ENCODE measurements around the gene GNB1L.

Gene GNB1L

GRCh38 chr22:19823191-19823901 is 31.3 kb downstream of the GNB1L start:
- no peak for DNase-seq

DNA sequence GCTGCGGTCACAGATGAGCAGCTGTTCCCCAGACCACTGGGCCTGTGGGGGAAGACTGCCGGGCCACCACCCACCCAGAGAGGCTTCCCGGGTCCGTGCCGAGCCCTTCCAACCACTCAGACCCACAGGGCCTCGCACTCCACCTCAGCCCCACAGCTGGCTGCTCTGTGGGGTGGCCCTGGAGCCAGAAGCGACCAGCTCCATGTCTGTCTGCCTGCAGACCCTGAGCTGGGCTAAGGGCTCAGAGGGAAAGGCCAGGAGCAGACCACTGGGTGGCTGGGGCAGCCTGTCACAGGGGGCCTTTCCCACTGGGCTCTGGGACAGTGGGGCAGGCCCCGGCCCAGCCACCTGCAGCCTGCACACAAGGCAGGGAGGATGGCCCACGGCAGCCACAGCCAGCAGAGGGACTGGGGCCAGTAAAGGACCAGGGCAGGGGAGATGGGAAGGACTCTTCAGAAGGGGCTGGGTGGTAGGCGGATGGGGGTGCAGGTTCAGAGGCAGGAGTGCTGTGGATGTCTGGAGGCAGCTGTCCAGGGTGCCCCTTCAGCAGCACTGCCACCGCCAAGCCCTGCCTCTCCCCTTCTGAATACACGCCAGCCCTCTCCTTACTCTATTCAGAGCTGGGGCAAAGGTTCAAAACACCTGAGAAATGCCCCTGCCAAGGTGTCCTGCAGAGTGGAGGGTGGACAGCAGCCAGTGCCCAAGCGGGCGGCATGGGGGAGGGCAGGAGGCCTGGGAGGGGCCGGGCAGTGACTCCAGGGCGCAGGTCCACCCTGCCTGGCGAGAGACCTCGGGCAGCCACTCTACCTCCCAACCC is 32.2 kb downstream of the GNB1L start:
- DNase-seq, result no peak

DNA sequence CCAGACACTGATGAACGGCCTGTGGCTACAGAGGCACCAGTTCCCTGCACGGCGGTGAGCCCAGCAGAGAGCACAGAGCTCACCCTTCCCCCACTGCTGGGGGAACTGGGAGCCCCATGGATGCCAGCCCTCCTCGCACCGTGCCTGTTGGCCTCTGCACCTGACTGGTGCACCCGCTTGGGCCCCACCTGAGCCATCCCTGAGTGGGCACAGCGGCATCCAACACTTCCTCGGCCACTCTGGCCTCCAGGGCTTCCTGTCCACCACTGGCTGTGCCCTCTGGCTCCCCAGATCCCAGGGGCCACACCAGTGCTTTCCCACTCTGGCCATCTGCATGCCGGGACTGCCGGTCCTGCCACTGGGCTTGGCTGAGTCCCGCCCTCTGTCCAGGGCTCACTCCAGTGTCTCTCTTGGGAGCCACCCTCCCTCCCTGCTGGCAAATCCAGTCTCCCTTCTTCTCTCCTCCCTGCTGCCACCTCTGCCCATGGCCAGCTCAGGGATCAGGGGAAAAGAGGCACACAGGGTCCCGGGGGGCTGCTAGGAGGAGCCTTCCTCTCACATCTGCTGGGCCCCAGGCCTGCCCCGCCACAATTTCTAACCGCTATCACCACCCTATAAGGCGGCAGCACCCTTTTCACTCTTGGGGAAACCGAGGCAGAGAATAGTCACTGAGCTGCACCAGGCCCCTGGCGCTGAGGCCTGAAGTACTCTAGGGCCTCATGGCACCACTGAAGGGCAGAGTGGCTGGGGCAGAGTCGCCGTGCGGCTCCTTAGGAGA is 33.0 kb downstream of the GNB1L start:
- DNase-seq, result no peak

DNA sequence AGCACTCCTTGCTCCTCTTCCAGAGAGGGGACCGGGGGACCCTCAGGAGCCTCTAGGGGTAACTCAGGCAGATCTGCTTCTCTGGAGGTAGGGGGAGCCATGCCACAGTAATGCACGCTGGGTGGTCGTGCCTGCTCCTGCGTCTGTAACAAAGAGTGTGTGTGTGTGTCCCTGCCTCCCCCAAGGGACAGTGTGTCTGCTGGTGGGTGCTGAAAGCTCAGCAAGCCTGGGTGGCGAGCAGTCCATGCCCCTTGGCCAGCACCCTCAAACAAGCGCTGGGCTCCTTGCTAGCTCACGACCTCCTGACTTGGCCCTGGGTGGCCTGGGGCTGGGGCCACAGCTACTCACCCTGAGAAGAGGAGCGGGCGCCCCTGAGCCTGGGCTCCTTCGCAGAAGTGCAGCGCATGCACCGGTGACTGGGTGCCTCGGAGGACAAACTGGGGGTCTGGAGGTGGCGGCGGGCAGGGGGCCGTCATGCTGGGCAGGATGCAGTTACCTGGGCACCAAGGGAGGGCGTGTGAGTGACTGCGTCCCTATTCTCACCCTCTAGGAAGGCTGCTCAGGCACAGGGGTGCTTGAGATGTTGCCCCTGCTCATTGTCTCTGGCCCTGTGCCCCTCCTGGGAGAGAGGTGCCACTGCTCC is 33.7 kb downstream of the GNB1L start:
- no peak for DNase-seq

- DNase-seq, result no peak
Measured at GRCh38 chr22:19819911-19820879, 34.5 kb downstream of the GNB1L start.

DNA sequence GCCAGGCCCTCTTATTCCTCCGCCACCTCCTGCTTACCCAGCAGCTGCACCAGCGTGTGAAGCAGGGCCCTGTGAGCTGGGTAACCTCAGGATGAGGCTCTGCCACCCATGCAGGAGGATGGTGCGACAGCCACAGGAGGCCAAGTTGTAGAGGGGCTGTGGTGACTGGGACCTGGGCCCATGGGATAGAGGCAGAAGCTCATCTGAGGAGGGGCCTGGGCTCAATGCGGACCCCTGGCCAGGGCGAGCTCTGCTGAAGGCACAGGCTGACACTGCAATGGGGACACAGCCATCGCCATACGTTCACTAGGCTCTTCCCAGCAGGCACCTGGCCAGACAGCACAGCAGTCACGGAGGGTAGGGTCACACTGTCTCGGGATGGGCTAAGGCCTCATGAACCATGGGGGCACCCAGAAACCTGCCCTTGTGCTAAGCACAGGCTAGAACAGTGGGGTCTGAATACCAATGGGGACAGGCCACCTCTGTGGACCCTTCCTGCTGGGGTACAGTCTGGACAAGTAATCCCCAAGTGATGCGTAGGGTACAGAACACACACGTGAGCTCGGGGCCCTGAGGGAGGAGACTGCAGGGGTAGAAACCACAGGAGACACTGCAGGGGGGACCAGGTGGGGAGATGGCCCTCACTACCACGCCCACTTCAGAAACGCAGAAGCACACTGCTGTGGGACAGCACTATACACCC is 35.3 kb downstream of the GNB1L start:
- no peak for DNase-seq

GRCh38 chr22:19818324-19819207 is 36.1 kb downstream of the GNB1L start:
- DNase-seq, result no peak

GRCh38 chr22:19816372-19817119 is 38.1 kb downstream of the GNB1L start:
- no peak for DNase-seq

GRCh38 chr22:19815823-19816290 is 38.8 kb downstream of the GNB1L start:
- no peak for DNase-seq

- DNase-seq, result no peak
Measured at GRCh38 chr22:19815093-19815822, 39.4 kb downstream of the GNB1L start.

DNA sequence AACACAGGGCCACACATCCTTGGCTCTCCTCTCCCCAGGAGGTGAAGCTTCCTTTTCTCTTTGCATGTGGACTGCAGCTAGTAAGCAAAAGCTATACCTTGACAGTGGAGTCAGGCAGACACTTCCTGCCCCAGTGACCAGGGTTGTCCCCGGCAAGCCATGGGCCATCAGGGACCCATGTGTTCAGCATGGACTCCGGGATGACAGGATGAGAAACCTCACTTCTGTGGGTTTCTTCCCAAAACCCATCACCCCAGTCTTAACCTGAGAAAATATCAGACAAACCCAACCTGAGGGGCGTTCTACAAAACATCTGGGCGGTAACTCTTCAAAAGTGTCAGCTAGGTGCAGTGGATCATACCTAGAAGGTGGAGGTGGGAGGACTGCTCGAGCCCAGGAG is 40.2 kb downstream of the GNB1L start:
- no peak for DNase-seq

GRCh38 chr22:19812910-19813309 is 41.8 kb downstream of the GNB1L start:
- no peak for DNase-seq

DNA sequence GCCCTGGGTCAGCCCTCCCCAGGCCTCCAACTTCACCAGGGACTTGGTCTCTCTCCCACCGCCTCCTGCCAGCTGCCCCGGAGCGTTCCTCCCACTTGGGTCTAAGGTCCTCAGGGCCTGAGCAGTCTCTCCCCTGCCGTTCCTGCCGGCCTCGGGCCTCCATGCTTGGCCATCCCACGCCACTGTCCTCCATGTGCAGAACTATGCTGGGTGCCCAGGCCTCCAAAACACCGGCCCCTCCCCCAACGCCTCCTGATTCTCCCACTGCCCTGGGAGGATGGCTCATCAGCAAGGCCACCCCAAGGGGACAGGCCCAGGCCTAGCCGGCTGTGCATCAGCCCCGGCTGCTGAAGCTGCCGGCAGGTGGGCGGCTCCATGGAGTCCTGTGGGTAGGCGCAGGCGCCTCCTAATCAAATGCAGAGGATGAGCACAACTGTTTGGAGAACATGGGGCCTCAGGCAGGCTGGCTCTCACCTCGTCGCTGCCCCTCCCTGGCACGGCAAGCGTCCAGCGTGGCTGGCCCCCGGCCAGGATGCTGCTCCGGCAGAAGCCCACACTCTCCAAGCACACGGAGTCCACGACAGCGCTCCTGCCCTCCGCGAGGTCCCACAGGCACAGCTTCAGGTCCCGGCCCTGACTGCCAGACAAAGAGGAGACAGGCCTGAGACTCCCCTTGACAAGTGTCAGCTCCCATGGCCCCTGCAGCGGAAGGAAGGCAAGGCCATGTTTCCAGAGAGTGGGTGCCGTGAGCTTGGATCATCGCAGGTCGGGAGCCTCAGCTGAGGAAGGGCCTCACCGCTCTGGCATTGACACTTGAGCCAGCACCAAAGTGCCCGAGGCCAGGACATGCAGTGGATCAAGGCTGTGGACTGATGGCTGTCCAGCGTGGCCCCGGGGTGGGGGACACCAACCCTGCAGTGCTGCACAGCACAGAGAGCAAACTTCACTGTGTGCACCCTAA is 42.6 kb downstream of the GNB1L start:
- no peak for DNase-seq

- no peak for DNase-seq
Measured at GRCh38 chr22:19811211-19811621, 43.5 kb downstream of the GNB1L start.

DNA sequence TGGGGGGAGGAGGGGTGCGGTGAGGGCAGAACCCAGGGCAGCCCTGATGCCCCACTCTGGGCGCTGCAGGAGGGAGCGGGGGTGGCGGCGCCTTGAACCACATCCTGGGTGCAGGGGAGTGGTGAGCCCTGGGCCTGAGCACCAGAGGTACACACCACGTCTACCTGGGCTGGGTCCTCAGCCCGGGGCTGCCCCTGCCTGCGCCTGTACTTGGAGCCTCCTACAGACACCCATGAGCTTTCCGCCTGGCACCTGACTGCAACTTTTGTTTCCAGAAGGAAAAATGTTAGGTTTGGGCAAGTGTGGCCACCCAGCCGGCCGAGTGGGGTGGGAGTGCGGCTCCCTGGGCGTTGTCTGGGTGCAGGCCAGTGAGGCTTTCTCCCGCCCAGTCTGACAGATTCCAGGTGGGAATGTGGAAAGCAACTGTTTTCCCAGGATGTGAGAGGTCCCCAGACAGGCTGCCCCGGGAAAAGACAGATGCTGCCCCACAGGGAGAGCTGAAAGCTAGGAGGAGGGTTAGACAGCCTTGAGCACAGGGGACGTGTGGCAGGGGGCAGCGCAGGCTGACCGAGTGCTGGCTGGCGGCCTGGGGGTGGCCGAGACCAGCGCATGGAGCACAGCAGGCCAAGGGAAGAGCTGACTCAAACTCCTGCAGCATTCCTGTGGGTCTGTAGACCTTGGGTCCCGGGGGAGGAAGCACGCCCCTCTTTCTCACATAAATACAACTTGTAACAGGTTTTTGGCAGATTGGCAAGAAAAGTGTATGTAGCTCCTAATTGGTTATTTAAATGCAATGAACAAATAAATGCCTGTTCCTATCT is 44.1 kb downstream of the GNB1L start:
- peak; percentile 83 for DNase-seq

DNA sequence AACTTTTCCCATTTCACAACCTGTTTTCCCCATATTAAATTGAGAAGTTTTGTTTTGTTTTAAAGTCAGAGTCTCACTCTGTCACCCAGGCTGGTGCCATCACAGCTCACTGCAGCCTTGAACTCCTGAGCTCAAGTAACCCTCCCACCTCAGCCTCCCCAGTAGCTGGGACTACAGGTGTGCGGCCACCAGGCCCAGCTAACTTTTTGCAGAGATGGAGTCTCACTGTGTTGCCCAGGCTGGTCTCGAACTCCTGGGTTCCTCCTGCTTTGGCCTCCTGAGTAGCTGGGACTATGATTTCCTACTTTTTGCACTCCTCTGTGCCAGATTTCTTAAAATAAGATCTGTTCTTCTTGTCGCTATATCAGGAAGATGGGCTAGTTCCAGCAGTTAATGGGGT is 44.9 kb downstream of the GNB1L start:
- no peak for DNase-seq

Data from fibroblast of skin of back (primary cell).